GM12878 (cell line): ENCODE measurements around the gene AGO4. TPM values are rescaled to one million over a fixed set of nuclear protein-coding genes. Genes with fewer than 3 reads are reported as not detected.

Experiments
- ATAC-seq: fragments of 200-7000 bp; cut with Tn5 transposase; 3 replicates; pipeline ENCODE4 v1.9.1; 2020; ENCODE audit warnings: mild to moderate bottlenecking, moderate library complexity
- BruUV-seq: library from RNA; stranded (reverse); fragments of 400-500 nt; replicated peaks from 2 replicates; lab custom pipeline; 2021; lab: Mats Ljungman, UMichigan
- CTCF ChIA-PET: fragments of 300-600 bp; sonication (Branson Sonifier 250); formaldehyde crosslinking; extraction: SDS; loops from one replicate; lab custom pipeline; 2021; ENCODE audit warnings: inconsistent platforms; lab: Yijun Ruan, JAX
- POLR2A ChIA-PET: fragments of 350-600 bp; formaldehyde crosslinking; extraction: SDS; loops from one replicate; lab custom pipeline; 2021; ENCODE audit warnings: inconsistent platforms; lab: Charles Lee
- RAD21 ChIA-PET: fragments of 300-600 bp; sonication (Branson Sonifier 250); formaldehyde crosslinking; loops from one replicate; lab custom pipeline; 2023; ENCODE audit warnings: antibody characterized with exemption; ENCODE audit not compliant: unreplicated experiment; lab: Charles Lee
- SMC1A ChIA-PET: fragments of 300-600 bp; sonication (Branson Sonifier 250); formaldehyde crosslinking; loops from one replicate; lab custom pipeline; 2023; ENCODE audit not compliant: unreplicated experiment, uncharacterized antibody; lab: Charles Lee
- DNase-seq: peaks from one replicate; pipeline ENCODE4 v3.0.0-alpha.2; 2011; ENCODE audit warnings: low read depth, low spot score
- FAIRE-seq: peaks from 3 replicates; lab custom pipeline; 2011; peaks lifted over from hg19 to GRCh38; lab: Jason Lieb, UNC
- H2AFZ ChIP-seq: 2 replicates; pipeline ENCODE4 v1.6.0; 2011; ENCODE audit warnings: low read depth, low read length, control low read depth; ENCODE audit not compliant: control insufficient read depth
- H3K27ac ChIP-seq: 2 replicates; pipeline ENCODE4 v1.5.1; 2011; ENCODE audit warnings: control low read depth; ENCODE audit not compliant: control insufficient read depth, insufficient read depth
- H3K27me3 ChIP-seq, 2 experiments: replicated peaks in 1 of 2; 2 replicates each; pipeline versions ENCODE4 v1.6.0 to v1.6.1; 2011; ENCODE audit warnings: low read length in 1 of 2; ENCODE audit not compliant: control insufficient read depth in 2 of 2, insufficient read depth in 2 of 2
- H3K36me3 ChIP-seq, 2 experiments: 2 replicates each; pipeline ENCODE4 v1.5.1; 2011; ENCODE audit warnings: low read length in 1 of 2; ENCODE audit not compliant: control insufficient read depth in 2 of 2, insufficient read depth in 2 of 2
- H3K4me1 ChIP-seq: 2 replicates; pipeline ENCODE4 v1.6.1; 2011; ENCODE audit warnings: mild to moderate bottlenecking, low read length, moderate library complexity, mixed read lengths; ENCODE audit not compliant: control insufficient read depth, insufficient read depth
- H3K4me2 ChIP-seq: 2 replicates; pipeline ENCODE4 v1.6.0; 2011; ENCODE audit warnings: control low read depth; ENCODE audit not compliant: control insufficient read depth, insufficient read depth
- H3K4me3 ChIP-seq: fragments of 200-600 bp; sonication (generic); 2 replicates; pipeline ENCODE4 v1.5.1; 2016
- H3K79me2 ChIP-seq: 2 replicates; pipeline ENCODE4 v1.6.0; 2011; ENCODE audit warnings: low read length; ENCODE audit not compliant: control insufficient read depth, insufficient read depth
- H3K9ac ChIP-seq: 2 replicates; pipeline ENCODE4 v1.8.0; 2011; ENCODE audit warnings: low read length, control low read depth, mixed read lengths; ENCODE audit not compliant: control insufficient read depth, insufficient read depth
- H3K9me3 ChIP-seq: replicated peaks from 3 replicates; pipeline ENCODE4 v1.5.1; 2011; ENCODE audit warnings: mild to moderate bottlenecking, low read length; ENCODE audit not compliant: control insufficient read depth, insufficient read depth
- H4K20me1 ChIP-seq: 2 replicates; pipeline ENCODE4 v1.6.0; 2011; ENCODE audit not compliant: control insufficient read depth, insufficient read depth
- BMI1 ChIP-seq: fragments of 450-650 bp; IDR thresholded peaks from 2 replicates; pipeline ENCODE4 v1.6.1; 2016; ENCODE audit warnings: mild to moderate bottlenecking, moderate library complexity, borderline replicate concordance
- BRCA1 ChIP-seq: IDR thresholded peaks from 2 replicates; pipeline ENCODE4 v1.6.1; 2011; ENCODE audit warnings: low read depth, low read length, improper control_type of control experiment
- E4F1 ChIP-seq: fragments of 450-650 bp; IDR thresholded peaks from 2 replicates; pipeline ENCODE4 v1.6.1; 2018; ENCODE audit warnings: borderline replicate concordance, mild to moderate bottlenecking; ENCODE audit not compliant: partially characterized antibody
- JUNB ChIP-seq: IDR thresholded peaks from 2 replicates; pipeline ENCODE4 v1.6.1; 2016; ENCODE audit warnings: antibody characterized with exemption, mild to moderate bottlenecking
- RELB ChIP-seq: fragments of 450-650 bp; IDR thresholded peaks from 2 replicates; pipeline ENCODE4 v1.6.1; 2017; ENCODE audit warnings: low read depth, mild to moderate bottlenecking, moderate library complexity
- RUNX3 ChIP-seq: IDR thresholded peaks from 2 replicates; pipeline ENCODE4 v1.6.1; 2012; ENCODE audit warnings: low read length, inconsistent platforms
- SIN3A ChIP-seq: IDR thresholded peaks from 2 replicates; pipeline ENCODE4 v1.6.1; 2012; ENCODE audit warnings: low read depth, low read length, improper control_type of control experiment
- SKIL ChIP-seq: fragments of 450-650 bp; IDR thresholded peaks from 2 replicates; pipeline ENCODE4 v1.6.1; 2017; ENCODE audit warnings: mild to moderate bottlenecking, low read depth, inconsistent platforms; ENCODE audit not compliant: poor library complexity, severe bottlenecking
- SRF ChIP-seq, 2 experiments: IDR thresholded peaks; 2 replicates each; pipeline ENCODE4 v1.6.1; 2011; ENCODE audit warnings: low read depth in 2 of 2, low read length in 2 of 2, mild to moderate bottlenecking in 1 of 2, moderate library complexity in 1 of 2
- ZBTB4 ChIP-seq: fragments of 450-650 bp; formaldehyde crosslinking; IDR thresholded peaks from 2 replicates; pipeline ENCODE4 v1.4.0; 2022; ENCODE audit warnings: mild to moderate bottlenecking, moderate library complexity
- WGBS: methylation state at CpG from one replicate; pipeline ENCODE4 v1.1.6; 2016; ENCODE audit warnings: low lambda C conversion rate; ENCODE audit not compliant: insufficient replicate concordance, insufficient coverage; ENCODE audit errors: missing lambda C conversion rate; 5-methylcytosine and 5-hydroxymethylcytosine counted together
- in situ Hi-C: fragments of 300-500 bp; cut with MboI; formaldehyde crosslinking; loops from 9 replicates; pipeline ENCODE4 v1.14.3; 2018; ENCODE audit warnings: mixed read lengths
- intact Hi-C: fragments of 100-400 bp; cut with micrococcal nuclease; formaldehyde crosslinking; loops from one replicate; pipeline ENCODE4 v1.14.2; 2022; ENCODE audit not compliant: unreplicated experiment
- polyA plus RNA-seq, 11 experiments: library from polyadenylated mRNA; depleted of rRNA in 4 of 11; unstranded in 6 of 11; stranded (reverse) in 5 of 11; fragments of >200 nt; fragmentation: Nextera tagmentation in 4 of 11; fragmentation: Illumina TruSeq in 1 of 11; extraction: Ambion mirVana in 4 of 11; extraction: Trizol in 1 of 11; gene quantifications; 1 replicate in 1 of 11; 2 replicates in 10 of 11; pipeline versions ENCODE4 v1.2.1 to v1.2.3, GENCODE V29; 2011 to 2016; ENCODE audit warnings: inconsistent platforms in 2 of 11, missing spikeins in 2 of 11, low read depth in 1 of 11
- total RNA-seq, 4 experiments: library from RNA; depleted of rRNA in 3 of 4; stranded (reverse); fragments of >200 nt in 3 of 4; fragmentation: Illumina TruSeq in 1 of 4; extraction: Trizol in 1 of 4; gene quantifications; 2 replicates each; pipeline versions ENCODE4 v1.2.1 to v1.2.3, GENCODE V29; 2013 to 2021

Gene AGO4
- total and polyA plus RNA-seq, 10 of the 15 experiments (the other 5 are each of a cell fraction or from before 2014, with no cell fraction given) = 1.2 to 7.9 (median 3.2) TPM

GRCh38 chr1:35893051-35893879 is 85.4 kb downstream of the AGO4 start:
- ChIA-PET RAD21 (no interaction called here), POLR2A (interaction anchor here (0.6 kb wide), 2 partner anchors 128 to 316 kb away, joined by 4 read pairs; no protein-coding TSS in a partner anchor), SMC1A (no interaction called here), CTCF (interaction anchor here (1.1 to 1.5 kb wide), 2 partner anchors 10 to 30 kb away, joined by 3 to 6 read pairs; partner anchors contain the start of gene AGO1)
- in situ Hi-C loops = no loop called here
- DNase-seq = no peak
- BruUV-seq = no TSS peak
- intact Hi-C loops = no loop called here
- peaks cover 6 to 12% of the 10 kb centered on the region in 2 experiments for H3K36me3 ChIP-seq
- H3K27me3 ChIP-seq = no peaks in the 10 kb centered on the region
- no peak overlapping the region for H2AFZ ChIP-seq
- ATAC-seq = no peak; the same call in 2 of the 3 replicates
- H3K79me2 ChIP-seq = no peaks in the 10 kb centered on the region
- no peak overlapping the region for H3K9ac ChIP-seq
- H3K4me1 ChIP-seq = peaks cover 5% of the 10 kb centered on the region
- H3K4me2 ChIP-seq = no peak overlapping the region
- no peaks in the 10 kb centered on the region for H4K20me1 ChIP-seq
- no peaks in the 10 kb centered on the region for H3K9me3 ChIP-seq
- H3K27ac ChIP-seq = peak overlapping the region; percentile 23
- H3K4me3 ChIP-seq = no peak overlapping the region
- 91% methylated on average over 14 of the region's 14 CpGs for WGBS
- no peak for FAIRE-seq
- TF ChIP-seq RUNX3 (no peak), SRF (IDR thresholded peaks at IDR 0.05; ENCODE audit: low read depth in 2 of 2, low read length in 2 of 2) (no peak), BMI1 (no peak), E4F1 (no peak), SIN3A (no peak), SKIL (no peak), ZBTB4 (CRISPR knock-in tag) (no peak), BRCA1 (no peak), JUNB (no peak), RELB (no peak)
